ENCODE data around the gene CSTPP1.
A peak's percentile ranks its signal among the peaks of the same experiment; 100 is the strongest.

Gene CSTPP1

GRCh38 chr11:46912526-46913150 lies 23.9 kb upstream of the CSTPP1 start:
- Histone ChIP-seq H3K9ac (ENCODE audit: low read length in 2 of 2) (no peak overlapping the region), H3K27ac (ENCODE audit: low read length) (no peak overlapping the region), H3K36me3 (ENCODE audit: control insufficient read depth in 2 of 2, insufficient read depth in 2 of 2, low read length in 2 of 2) (no peaks in the 10 kb centered on the region), H3K9me3 (ENCODE audit: control insufficient read depth in 2 of 2, low read length in 2 of 2) (no peaks in the 10 kb centered on the region), H3K4me1 (ENCODE audit: control insufficient read depth, insufficient read depth, low read length) (peaks cover 42% of the 10 kb centered on the region), H3K4me3 (ENCODE audit: low read length in 2 of 2) (peak overlapping the region in 1 of 2 donors; percentile 35), H3K27me3 (ENCODE audit: control insufficient read depth in 1 of 2, insufficient read depth in 2 of 2, low read length in 2 of 2) (peaks cover 0 to 2% of the 10 kb centered on the region in 2 donors)

- peaks cover 0 to 2% of the 10 kb centered on the region in 2 donors for H3K27me3 ChIP-seq (ENCODE audit: control insufficient read depth in 1 of 2, insufficient read depth in 2 of 2, low read length in 2 of 2)
- H3K9me3 ChIP-seq (ENCODE audit: control insufficient read depth in 2 of 2, low read length in 2 of 2): no peaks in the 10 kb centered on the region
- no peak overlapping the region for H3K9ac ChIP-seq (ENCODE audit: low read length in 2 of 2)
- no peaks in the 10 kb centered on the region for H3K36me3 ChIP-seq (ENCODE audit: control insufficient read depth in 2 of 2, insufficient read depth in 2 of 2, low read length in 2 of 2)
- H3K4me3 ChIP-seq (ENCODE audit: low read length in 2 of 2): no peak overlapping the region
- H3K27ac ChIP-seq (ENCODE audit: low read length): peak overlapping the region; percentile 3
- H3K4me1 ChIP-seq (ENCODE audit: control insufficient read depth, insufficient read depth, low read length): peaks cover 45% of the 10 kb centered on the region
These were observed 23.1 kb upstream of the CSTPP1 start for GRCh38 chr11:46913484-46913883.

- Histone ChIP-seq H3K36me3 (ENCODE audit: control insufficient read depth in 2 of 2, insufficient read depth in 2 of 2, low read length in 2 of 2) (no peaks in the 10 kb centered on the region), H3K27me3 (ENCODE audit: control insufficient read depth in 1 of 2, insufficient read depth in 2 of 2, low read length in 2 of 2) (peaks cover 0 to 2% of the 10 kb centered on the region in 2 donors), H3K27ac (ENCODE audit: low read length) (peak overlapping the region; percentile 37), H3K9me3 (ENCODE audit: control insufficient read depth in 2 of 2, low read length in 2 of 2) (no peaks in the 10 kb centered on the region), H3K4me3 (ENCODE audit: low read length in 2 of 2) (peak overlapping the region in 1 of 2 donors; percentile 40), H3K4me1 (ENCODE audit: control insufficient read depth, insufficient read depth, low read length) (peaks cover 53% of the 10 kb centered on the region), H3K9ac (ENCODE audit: low read length in 2 of 2) (no peak overlapping the region)
These were observed 22.2 kb upstream of the CSTPP1 start for GRCh38 chr11:46914363-46914762.

- Histone ChIP-seq H3K9ac (ENCODE audit: low read length in 2 of 2) (no peak overlapping the region), H3K27ac (ENCODE audit: low read length) (peak overlapping the region; percentile 37), H3K27me3 (ENCODE audit: control insufficient read depth in 1 of 2, insufficient read depth in 2 of 2, low read length in 2 of 2) (peaks cover 0 to 2% of the 10 kb centered on the region in 2 donors), H3K9me3 (ENCODE audit: control insufficient read depth in 2 of 2, low read length in 2 of 2) (no peaks in the 10 kb centered on the region), H3K4me3 (ENCODE audit: low read length in 2 of 2) (no peak overlapping the region), H3K36me3 (ENCODE audit: control insufficient read depth in 2 of 2, insufficient read depth in 2 of 2, low read length in 2 of 2) (no peaks in the 10 kb centered on the region), H3K4me1 (ENCODE audit: control insufficient read depth, insufficient read depth, low read length) (peaks cover 54% of the 10 kb centered on the region)
These were observed 21.7 kb upstream of the CSTPP1 start for GRCh38 chr11:46914910-46915309.

GRCh38 chr11:46916286-46917108 lies 20.1 kb upstream of the CSTPP1 start:
- H3K9me3 ChIP-seq (ENCODE audit: control insufficient read depth in 2 of 2, low read length in 2 of 2): no peaks in the 10 kb centered on the region

GRCh38 chr11:46917109-46917761 lies 19.3 kb upstream of the CSTPP1 start:
- Histone ChIP-seq H3K4me1 (ENCODE audit: control insufficient read depth, insufficient read depth, low read length) (peaks cover 67% of the 10 kb centered on the region), H3K27ac (ENCODE audit: low read length) (peak overlapping the region; percentile 75), H3K36me3 (ENCODE audit: control insufficient read depth in 2 of 2, insufficient read depth in 2 of 2, low read length in 2 of 2) (no peaks in the 10 kb centered on the region), H3K9ac (ENCODE audit: low read length in 2 of 2) (peak overlapping the region; percentile 74 to 80), H3K9me3 (ENCODE audit: control insufficient read depth in 2 of 2, low read length in 2 of 2) (no peaks in the 10 kb centered on the region), H3K4me3 (ENCODE audit: low read length in 2 of 2) (peak overlapping the region; percentile 80 to 83), H3K27me3 (ENCODE audit: control insufficient read depth in 1 of 2, insufficient read depth in 2 of 2, low read length in 2 of 2) (peaks cover 0 to 2% of the 10 kb centered on the region in 2 donors)

More at GRCh38 chr11:46916286-46917108, 20.1 kb upstream of the CSTPP1 start:
- Histone ChIP-seq H3K4me3 (ENCODE audit: low read length in 2 of 2) (peak overlapping the region; percentile 80 to 83), H3K36me3 (ENCODE audit: control insufficient read depth in 2 of 2, insufficient read depth in 2 of 2, low read length in 2 of 2) (no peaks in the 10 kb centered on the region), H3K27ac (ENCODE audit: low read length) (peak overlapping the region; percentile 75), H3K9ac (ENCODE audit: low read length in 2 of 2) (peak overlapping the region; percentile 74 to 80), H3K4me1 (ENCODE audit: control insufficient read depth, insufficient read depth, low read length) (peaks cover 66% of the 10 kb centered on the region), H3K27me3 (ENCODE audit: control insufficient read depth in 1 of 2, insufficient read depth in 2 of 2, low read length in 2 of 2) (peaks cover 0 to 2% of the 10 kb centered on the region in 2 donors)

GRCh38 chr11:46917762-46918082 lies 18.8 kb upstream of the CSTPP1 start:
- Histone ChIP-seq H3K9me3 (ENCODE audit: control insufficient read depth in 2 of 2, low read length in 2 of 2) (no peaks in the 10 kb centered on the region), H3K4me1 (ENCODE audit: control insufficient read depth, insufficient read depth, low read length) (peaks cover 62% of the 10 kb centered on the region), H3K27ac (ENCODE audit: low read length) (peak overlapping the region; percentile 75), H3K36me3 (ENCODE audit: control insufficient read depth in 2 of 2, insufficient read depth in 2 of 2, low read length in 2 of 2) (no peaks in the 10 kb centered on the region), H3K9ac (ENCODE audit: low read length in 2 of 2) (peak overlapping the region; percentile 74 to 80), H3K4me3 (ENCODE audit: low read length in 2 of 2) (peak overlapping the region; percentile 80 to 83), H3K27me3 (ENCODE audit: control insufficient read depth in 1 of 2, insufficient read depth in 2 of 2, low read length in 2 of 2) (peaks cover 0 to 2% of the 10 kb centered on the region in 2 donors)

GRCh38 chr11:46918083-46918787 lies 18.3 kb upstream of the CSTPP1 start, which contains the start of gene LRP4:
Gene LRP4 (minus strand): TSS chr11:46918550. CDS start chr11:46918379, 171 bp downstream.
- H3K36me3 ChIP-seq (ENCODE audit: control insufficient read depth in 2 of 2, insufficient read depth in 2 of 2, low read length in 2 of 2): no peaks in the 10 kb centered on the region
- no peaks in the 10 kb centered on the region for H3K9me3 ChIP-seq (ENCODE audit: control insufficient read depth in 2 of 2, low read length in 2 of 2)
- H3K4me3 ChIP-seq (ENCODE audit: low read length in 2 of 2): peak within 1 kb of the TSS; percentile 80 to 83
- H3K9ac ChIP-seq (ENCODE audit: low read length in 2 of 2): peak within 1 kb of the TSS; percentile 74 to 80
- H3K27me3 ChIP-seq (ENCODE audit: control insufficient read depth in 1 of 2, insufficient read depth in 2 of 2, low read length in 2 of 2): no peaks in the 10 kb centered on the region
- peak within 1 kb of the TSS; percentile 75 for H3K27ac ChIP-seq (ENCODE audit: low read length)
- peaks cover 57% of the 10 kb centered on the region for H3K4me1 ChIP-seq (ENCODE audit: control insufficient read depth, insufficient read depth, low read length)

- Histone ChIP-seq H3K9ac (ENCODE audit: low read length in 2 of 2) (peak overlapping the region in 1 of 2 donors; percentile 47), H3K27me3 (ENCODE audit: control insufficient read depth in 1 of 2, insufficient read depth in 2 of 2, low read length in 2 of 2) (no peaks in the 10 kb centered on the region), H3K4me1 (ENCODE audit: control insufficient read depth, insufficient read depth, low read length) (peaks cover 51% of the 10 kb centered on the region), H3K9me3 (ENCODE audit: control insufficient read depth in 2 of 2, low read length in 2 of 2) (no peaks in the 10 kb centered on the region), H3K4me3 (ENCODE audit: low read length in 2 of 2) (peak overlapping the region in 1 of 2 donors; percentile 83), H3K36me3 (ENCODE audit: control insufficient read depth in 2 of 2, insufficient read depth in 2 of 2, low read length in 2 of 2) (no peaks in the 10 kb centered on the region), H3K27ac (ENCODE audit: low read length) (peak overlapping the region; percentile 64)
These were observed 17.6 kb upstream of the CSTPP1 start for GRCh38 chr11:46918788-46919513.

- no peak overlapping the region for H3K4me3 ChIP-seq (ENCODE audit: low read length in 2 of 2)
- H3K36me3 ChIP-seq (ENCODE audit: control insufficient read depth in 2 of 2, insufficient read depth in 2 of 2, low read length in 2 of 2): no peaks in the 10 kb centered on the region
- H3K27ac ChIP-seq (ENCODE audit: low read length): peak overlapping the region; percentile 66
- peaks cover 41% of the 10 kb centered on the region for H3K4me1 ChIP-seq (ENCODE audit: control insufficient read depth, insufficient read depth, low read length)
- H3K9me3 ChIP-seq (ENCODE audit: control insufficient read depth in 2 of 2, low read length in 2 of 2): no peaks in the 10 kb centered on the region
- H3K27me3 ChIP-seq (ENCODE audit: control insufficient read depth in 1 of 2, insufficient read depth in 2 of 2, low read length in 2 of 2): no peaks in the 10 kb centered on the region
- H3K9ac ChIP-seq (ENCODE audit: low read length in 2 of 2): peak overlapping the region in 1 of 2 donors; percentile 29
These were observed 15.8 kb upstream of the CSTPP1 start for GRCh38 chr11:46920755-46921154.
